ENCODE results near the gene COX6A2.
"Not testable (repeated sequence)": the region's sequence is repeated elsewhere in the genome, so short reads cannot be mapped to it uniquely, and the experiment has no call there.

COX6A2 gene

DNA sequence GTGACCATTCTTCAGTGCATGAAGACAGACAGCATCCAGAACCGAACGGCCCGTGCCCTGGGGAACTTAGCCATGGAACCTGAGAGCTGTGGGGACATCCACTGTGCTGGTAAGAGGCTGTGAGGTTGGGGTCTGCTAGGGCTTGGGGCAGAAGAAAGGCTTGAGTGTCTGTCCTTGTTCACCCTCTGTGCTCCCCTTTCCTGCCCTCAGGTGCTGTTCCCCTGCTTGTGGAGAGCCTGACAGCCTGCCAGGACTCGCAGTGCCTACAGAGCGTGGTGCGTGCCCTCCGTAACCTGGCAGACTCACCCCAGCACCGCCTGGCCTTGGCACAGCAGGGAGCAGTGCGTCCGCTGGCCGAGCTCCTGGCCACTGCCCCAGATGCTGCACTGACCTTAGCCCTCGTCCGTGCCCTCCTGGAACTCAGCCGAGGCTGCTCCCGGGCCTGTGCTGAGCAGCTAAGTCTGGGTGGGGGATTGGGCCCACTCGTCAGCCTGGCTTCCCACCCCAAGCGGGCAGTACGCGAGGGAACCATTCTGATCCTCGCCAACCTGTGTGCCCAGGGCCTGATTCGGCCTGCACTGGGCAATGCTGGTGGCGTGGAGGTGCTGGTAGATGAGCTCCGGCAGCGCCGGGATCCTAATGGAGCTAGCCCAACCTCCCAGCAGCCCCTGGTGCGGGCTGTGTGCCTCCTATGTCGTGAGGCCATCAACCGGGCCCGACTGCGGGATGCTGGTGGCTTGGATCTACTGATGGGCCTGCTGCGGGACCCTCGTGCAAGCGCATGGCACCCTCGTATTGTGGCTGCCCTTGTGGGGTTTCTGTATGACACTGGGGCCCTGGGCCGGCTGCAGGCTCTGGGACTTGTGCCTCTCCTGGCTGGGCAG is 34.0 kb upstream of the COX6A2 start:
- DNase-seq, result no peak

DNA sequence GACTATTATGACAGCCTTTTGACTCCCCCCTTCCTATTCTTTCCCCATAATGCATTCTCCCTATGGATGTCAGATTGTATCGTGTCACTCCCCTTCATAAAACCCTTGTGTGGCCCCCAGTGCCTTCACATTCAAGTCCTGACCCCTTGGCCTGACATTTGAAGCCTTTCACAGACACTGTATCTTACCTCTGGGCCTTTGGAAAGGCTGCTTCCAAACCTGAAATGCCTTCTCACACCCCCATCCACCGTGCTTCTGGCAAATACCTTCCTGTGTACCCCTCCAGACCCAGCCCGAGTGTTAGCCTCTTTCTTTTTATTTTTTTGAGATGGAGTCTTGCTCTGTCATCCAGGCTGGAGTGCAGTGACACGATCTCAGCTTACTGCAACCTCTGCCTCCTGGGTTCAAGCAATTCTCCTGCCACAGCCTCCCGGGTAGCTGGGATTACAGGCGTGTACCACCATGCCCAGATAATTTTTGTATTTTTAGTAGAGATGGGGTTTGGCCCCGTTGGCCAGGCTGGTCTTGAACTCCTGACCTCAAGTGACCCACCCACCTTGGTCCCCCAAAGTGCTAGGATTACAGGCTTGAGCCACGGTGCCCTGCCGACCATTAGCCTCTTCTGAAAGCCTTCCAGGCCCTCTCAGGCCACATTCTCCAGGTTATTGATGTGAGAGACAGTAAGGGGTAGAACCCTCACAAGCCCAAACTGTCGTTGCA is 33.2 kb upstream of the COX6A2 start:
- no peak for DNase-seq

DNA sequence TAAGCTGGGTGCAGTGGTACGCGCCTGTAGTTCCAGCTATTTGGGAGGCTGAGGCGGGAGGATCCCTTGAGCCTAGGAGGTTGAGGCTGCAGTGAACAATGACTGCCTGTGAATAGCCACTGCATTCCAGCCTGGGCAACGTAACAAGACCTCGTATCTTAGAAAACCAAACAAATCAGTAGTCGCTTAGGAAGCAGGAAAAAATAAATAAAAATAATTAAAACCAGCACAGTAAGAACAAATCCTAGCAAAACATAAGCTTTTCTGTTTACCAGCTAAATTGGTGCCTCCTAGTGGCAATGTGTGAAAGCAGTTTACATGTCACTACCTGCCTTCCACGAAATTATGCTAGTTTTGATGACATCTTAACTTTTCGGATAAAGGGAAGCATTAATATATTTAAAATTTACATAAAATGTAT is 32.4 kb upstream of the COX6A2 start:
- DNase-seq, result peak; percentile 53

DNA sequence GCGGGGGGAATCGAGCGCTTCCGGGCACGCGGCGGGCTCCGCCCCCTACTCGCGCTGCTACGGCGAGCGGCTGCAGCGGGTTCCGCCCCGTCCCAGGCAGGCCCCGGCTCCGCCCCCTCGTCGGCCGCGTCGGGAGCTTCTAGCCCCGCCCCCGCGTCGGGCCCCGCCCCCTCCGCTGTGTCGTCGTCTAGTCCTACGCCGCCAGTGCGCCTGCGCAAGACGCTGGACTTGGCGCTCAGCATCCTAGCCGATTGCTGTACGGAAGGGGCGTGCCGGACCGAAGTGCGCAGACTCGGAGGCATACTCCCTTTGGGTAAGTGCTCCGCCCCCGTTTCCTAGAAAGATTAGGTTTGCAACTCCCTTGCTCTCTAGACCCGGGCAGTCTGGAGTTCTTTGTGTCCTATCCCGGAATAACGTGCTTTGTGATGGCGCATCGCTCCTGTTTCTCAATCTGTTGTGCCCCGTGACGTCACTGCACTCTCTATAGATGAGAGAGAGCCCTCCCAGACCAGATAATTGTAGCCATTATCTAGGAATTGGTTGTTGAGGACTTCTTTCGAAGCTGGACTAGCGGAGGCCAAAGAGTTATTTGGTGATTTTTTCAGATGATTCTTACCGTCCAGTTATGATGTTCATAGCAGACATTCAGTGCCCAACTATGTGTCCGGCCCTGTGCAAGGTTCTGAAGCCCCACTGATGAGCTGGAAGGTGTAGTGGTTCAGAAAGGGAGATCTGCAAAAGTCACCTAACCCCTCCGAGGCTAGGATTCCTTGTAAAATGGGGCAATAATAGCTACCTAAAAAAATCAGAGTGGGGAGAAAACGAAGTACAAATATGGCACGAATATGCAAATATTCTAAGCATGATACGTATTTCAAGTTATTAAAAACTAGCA is 31.8 kb upstream of the COX6A2 start:
- DNase-seq, result peak; percentile 100

DNA sequence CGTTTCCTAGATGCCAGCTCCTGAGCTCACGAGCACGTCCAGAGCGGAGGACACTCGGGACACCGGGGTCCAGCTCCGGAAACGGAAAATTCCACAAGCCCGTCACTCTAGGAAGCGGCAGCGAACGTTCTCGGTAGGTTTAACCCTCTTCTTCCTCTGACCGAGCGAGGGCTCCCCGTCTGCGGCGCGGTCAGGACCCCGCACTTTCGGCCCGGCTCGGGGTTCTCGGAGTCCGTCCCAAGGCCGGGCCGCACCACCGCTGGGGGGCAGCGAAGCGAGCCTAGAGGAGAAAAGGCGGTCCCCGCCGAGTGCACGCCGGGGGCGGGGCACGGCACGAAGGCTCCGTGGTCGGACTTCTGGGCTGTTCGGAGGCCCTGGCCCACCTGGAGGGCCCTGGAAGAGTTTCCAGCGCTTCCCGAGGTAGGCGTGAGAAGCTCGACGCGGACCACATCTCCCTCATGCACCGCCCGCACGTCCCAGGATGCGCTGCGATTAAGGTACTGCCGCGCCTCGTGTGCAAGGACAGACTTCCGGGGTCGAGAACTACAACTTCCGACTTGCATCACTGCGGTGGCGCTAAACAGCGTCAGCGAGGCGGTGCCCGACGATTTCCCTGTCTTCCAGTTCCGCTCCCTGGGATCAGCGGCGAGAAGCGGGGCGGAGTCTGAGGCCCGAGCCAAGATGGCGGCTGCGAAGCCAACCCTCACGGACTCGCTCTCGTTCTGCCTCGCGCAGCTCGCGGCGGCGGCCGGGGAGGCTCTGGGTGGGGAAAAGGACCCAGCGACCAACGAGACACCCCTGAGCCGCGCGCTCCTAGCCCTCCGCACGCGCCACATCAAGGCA is 30.9 kb upstream of the COX6A2 start, which contains the start of gene ARMC5:
TSS of gene ARMC5 (plus strand) at position 658 of the 843 bp plus-strand sequence. CDS start at position 682, 24 bp downstream.
- DNase-seq, result peak; percentile 99

DNA sequence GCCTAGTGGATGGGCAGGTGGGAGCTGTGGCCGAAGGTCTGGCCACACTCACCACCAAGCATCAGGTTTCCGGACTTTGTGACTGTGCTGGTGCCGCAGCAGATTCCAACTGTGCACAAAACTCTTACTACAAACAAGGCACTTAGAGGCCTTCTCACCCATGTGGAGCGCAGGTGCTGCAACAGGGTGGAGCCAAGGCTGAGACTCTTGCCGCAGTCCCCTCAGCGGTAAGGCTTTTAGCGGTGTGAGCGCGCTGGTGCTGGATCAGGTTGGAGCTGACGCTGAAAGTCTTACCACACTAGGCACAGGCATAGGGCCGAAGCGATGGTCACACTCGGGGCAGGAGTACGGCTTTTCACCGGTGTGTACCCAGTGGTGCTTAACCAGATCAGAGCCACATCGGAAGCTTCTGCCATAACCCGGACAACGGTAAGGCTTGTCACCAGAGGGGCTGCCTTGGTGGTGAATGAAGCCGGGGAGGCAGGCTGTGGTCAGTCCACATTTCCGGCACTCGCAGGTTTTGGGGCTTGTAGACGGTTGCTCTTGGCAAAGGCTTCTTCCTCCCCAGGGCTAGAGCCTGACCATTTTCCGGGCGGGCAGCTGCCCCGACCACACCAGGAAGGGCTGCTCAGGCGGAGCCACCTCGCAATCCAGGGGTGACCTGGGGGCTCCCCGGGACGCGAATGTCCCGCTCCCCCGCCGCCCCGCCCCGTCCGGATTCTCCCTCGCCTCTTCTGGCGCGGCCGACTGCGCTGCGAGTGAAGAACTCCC is 30.1 kb upstream of the COX6A2 start:
- DNase-seq, result peak; percentile 53

DNA sequence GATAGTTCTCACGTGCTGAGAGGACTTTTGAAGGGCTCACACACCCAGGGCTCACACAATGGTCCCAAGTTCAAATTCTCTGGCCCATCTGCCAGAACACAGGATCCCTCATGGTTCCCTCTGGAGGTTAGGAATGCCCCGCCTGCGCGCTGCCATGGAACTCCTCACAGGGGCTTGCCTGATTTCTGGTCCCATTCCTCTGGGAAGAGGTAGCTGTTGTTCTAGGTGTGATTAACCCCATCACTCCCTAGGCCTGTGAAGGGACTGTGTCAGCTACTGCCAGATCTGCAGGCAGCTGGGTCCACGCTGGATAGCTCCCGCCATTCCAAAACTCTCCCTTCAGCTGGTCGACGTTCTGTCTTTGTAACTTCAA is 28.8 kb upstream of the COX6A2 start:
- no peak for DNase-seq

DNA sequence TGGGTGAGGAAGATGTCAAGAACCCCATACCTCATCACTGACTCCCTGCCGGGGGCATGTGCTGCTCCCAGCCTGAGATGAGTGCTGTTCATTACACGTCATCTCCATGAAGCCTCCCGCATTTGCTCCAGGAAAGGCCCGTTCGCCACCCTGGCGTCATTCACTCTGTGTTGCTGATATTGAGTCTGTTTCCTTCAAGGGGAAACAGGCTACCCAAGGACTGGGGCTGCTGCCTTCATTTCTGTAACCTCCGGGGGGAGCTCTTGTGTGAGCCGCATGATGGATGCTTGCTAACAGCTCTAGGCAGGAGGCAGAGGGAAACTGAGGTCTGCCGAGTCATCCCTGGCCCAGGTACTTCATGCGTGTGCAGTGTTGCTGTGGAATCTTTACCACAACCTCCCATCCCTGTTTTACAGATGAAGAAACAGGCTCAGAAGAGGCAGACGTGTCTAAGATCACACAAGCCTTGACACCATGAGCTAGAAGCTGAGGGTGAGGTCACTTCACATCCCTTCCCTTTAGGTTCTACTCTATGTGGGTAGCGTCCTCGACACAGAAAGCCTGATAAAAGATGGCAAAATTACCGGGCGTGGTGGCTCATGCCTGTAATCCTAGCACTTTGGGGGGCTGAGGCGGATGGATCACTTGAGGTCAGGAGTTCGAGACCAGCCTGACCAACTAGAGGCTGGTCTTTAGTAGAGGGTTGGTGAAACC is 27.6 kb upstream of the COX6A2 start:
- DNase-seq, result peak; percentile 58

DNA sequence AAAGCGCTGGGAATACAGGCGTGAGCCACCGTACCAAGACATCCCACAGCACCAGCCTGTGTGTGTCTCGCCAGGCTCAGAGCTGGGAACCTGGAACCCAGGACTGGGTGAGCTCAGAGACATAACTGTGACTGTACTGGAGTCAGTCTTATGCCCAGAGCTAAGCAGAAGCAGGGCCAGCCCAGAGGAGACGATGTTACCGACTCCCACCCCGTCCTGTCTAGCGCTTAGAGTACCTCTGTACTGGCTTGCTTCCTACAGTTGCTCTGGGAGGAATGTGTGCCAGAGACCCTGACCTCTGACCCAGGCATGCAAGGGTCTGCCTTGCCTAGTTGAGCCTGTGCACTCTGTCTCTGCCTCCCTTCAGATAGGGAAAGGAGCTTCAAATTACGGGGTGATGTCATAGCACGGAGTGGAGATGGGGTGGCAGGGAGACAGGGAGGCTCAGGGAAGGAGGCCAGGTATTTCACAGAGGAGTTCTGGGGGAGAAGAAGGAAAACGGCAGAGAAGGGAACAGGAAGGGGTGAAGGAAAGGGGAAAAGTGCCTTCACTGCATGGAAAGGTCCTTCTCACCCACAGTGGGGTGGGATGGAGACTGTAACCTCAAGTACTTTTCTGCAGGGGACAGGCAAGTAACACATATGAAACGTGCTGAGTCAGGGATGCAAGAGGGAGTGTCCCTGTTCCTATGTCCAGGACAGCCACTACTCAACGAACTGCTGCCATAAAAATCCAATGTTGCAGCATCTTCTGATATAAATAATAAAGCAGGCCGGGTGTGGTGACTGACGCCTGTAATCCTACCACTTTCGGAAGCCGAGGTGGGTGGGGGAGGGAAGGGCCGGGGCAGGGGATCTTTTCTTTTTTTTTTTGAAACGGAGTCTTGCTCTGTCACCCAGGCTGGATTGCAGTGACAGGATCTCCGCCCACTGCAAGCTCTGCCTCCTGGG is 25.4 kb upstream of the COX6A2 start:
- DNase-seq, result peak; percentile 98

DNA sequence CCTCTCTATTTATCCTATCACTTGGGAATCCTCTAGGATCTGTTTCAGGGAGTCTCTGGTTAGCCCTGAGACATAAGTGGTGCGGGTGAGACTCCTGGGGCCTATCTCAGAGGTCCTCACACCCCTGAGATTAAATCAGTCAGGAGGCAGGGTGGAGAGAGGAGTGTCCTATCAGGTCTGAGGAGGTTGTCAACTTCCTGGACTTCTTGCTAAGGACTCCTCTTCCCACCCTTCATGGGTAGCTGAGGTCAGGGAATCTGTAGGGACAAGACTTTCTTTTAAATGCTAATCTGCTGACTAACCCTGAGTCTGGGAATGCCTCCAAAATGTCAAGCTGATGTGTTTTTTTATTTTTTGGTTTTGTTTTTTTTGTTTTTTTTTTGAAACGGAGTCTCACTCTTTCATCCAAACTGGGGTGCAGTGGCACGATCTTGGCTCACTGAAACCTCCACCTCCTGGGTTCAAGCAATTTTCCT is 24.5 kb upstream of the COX6A2 start:
- DNase-seq, result peak; percentile 26

DNA sequence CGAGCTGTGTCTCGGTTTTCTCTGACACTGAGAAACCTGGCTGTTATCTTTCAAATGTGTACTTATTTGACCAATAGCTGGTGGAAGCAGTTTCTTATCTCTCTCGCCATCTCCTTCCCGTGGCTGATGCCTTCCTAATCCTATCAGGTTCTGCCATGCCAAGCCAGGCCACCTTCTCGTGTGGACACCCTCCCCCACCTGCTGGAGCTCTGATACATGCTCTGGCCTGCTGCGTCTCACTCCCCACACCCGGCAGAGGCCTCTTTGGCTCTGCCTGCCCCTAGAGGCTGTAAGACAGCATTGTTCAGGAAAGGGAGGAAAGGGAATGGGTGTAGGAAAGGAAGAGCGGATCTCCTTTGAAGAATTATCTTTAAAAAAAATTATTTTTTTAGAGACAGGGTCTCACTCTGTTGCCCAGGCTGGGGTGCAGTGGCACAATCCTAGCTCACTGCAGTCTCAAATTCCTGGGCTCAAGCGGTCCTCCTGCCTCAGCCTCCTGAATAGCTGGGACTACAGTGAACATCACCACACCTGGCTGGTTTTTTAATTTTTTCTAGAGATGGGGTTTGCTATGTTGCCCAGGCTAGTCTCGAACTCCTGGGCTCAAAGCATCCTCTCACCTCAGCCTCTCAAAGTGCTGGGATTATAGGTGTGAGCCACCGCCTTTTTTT is 23.7 kb upstream of the COX6A2 start:
- DNase-seq, result peak; percentile 60

DNA sequence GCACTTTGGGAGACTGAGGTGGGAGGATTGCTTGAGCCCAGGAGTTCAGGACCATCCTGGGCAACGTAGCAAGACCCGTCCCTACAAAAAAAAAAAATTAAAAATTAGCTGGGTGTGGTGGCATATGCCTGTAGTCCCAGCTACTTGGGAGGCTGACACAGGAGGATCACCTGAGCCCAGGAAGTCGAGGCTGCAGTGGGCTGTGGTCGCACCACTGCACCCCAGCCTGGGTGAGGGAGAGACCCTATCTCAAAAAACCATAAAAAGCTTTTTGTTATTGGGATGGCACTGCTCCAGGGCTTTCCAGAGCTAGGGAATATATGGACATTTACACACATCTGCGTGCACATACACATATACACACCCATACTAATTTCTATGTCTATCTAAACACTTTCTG is 23.0 kb upstream of the COX6A2 start:
- DNase-seq, result no peak

DNA sequence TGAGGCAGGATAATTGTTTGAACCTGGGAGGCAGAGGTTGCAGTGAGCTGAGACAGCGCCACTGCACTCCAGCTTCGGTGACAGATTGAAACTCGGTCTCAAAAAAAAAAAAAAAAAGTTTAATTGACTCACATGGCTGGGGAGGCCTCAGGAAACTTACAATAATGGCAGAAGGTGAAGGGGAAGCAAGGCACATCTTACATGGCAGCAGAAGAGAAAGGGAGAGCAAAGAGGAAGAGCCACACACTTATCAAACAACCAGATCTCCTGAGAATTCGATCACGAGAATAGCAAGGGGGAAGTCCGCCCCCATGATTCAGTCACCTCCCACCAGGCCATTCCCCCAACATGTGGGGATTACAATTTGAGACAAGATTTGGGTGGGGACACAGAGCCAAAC is 17.8 kb upstream of the COX6A2 start:
- DNase-seq, result not testable (repeated sequence)

DNA sequence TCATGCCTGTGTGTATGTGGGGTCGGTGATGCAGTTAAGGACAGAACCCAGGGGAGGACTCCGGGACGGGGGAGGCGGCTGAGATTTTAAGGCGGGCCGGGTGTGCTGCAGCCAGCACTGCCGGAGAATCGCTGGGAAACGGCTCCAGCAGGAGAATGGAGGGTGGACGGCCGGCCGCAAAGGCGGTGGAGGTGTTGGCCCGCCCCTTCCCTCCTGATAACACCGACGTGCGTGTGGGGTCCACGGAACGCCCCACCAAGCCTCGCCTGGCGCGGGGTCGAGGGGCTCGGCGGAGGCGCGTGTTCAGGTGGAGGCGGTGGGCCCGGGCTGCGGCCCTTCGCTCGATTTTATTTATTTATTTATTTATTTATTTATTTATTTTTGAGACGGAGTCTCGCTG is 13.8 kb upstream of the COX6A2 start:
- DNase-seq, result no peak

DNA sequence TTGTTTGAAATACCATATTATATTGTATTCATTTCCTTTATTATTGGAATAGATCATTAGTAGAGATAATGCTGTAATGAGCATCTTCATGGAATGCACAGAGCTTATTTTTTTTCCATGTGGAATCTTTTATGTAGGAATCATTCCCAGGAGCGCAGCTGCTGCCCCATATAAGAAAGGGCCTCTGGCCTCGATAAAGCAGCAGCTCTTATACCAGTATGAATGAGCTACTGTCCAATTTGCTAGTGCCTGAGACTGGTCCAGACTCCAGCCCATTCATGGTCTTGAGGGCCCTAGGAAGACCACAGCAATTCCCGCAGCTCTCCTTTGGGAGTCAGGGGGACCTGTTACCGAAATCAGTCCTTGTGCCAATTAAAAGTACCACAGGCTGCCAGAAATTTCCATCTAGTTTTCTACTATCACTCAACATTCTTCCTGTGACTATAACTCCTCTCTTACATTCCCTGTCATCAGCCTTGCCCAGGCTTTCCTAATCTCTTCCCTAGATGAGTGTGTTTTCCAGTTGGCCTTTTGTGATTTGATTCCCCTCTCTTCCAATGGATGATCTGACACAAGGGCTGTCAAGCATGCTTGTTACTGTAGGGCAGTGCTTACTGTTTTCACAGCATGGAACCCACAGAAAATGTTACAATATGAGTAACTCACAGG is 12.5 kb upstream of the COX6A2 start:
- no peak for DNase-seq

DNA sequence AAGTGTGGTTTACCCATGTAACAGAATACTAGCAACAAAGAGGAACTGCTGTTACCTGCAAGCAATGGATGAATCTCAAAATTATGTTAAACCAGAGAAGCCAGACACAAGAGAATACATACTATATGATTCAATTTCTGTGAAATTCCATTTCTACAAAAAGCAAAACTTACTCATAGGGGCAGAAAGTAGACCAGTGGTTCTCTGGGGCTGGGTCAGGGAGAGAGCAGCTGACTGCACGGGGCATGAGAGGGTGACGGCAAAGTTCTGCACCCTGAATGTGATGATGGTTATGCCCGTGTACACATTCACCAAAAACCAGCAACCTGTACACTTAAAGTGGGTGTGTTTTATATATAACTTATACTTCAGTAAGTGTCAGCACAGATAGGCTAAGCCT is 11.4 kb upstream of the COX6A2 start:
- DNase-seq, result no peak

DNA sequence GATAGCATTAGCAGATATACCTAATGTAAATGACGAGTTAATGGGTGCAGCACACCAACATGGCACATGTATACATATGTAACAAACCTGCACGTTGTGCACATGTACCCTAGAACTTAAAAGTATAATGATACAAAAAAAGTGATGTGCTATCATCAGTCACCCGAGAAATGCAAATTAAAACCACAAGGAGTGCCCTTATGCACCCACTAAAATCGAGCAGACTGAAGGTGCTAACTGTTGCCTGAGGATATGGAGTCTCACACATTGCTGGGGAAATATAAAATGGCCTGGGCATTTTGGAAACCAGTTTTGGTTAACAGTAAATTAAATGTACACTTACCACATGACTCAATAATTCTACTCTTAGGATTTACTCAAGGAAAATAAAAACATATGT is 10.9 kb upstream of the COX6A2 start:
- DNase-seq, result not testable (repeated sequence)

DNA sequence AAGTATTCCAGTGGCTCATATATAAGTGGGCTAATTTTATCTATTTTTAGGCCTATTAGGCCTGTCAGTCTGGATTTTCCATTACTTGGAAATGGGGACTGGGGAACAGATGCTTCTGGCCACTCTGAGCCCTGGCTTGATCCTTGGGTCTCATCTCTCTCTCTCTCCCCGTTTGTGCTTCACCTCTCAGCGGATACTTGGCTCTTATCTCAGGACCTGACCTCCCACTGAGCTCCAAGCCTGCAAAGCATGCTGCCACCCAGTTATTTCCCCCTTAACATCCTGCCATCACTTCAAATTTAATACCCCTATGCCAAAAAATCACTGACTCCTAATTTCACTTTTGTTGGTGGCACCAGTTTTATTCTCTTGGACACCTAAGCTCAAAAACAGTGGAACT is 10.3 kb upstream of the COX6A2 start:
- DNase-seq, result no peak
